NCI-H187 treated with DMSO at 0.1 percent for 48 hours (cell line): ENCODE measurements around the gene ZNF808.
"Not testable (repeated sequence)": the region's sequence is repeated elsewhere in the genome, so short reads cannot be mapped to it uniquely, and the experiment has no call there.

Experiments used
- DNase-seq: peaks from one replicate; lab custom pipeline; 2025; lab: John Stamatoyannopoulos, UW

The ZNF808 gene

GRCh38 chr19:52593441-52593840, 66.0 kb downstream of the ZNF808 start:
- not testable (repeated sequence) for DNase-seq

- DNase-seq = no peak
Measured at GRCh38 chr19:52599241-52599640, 71.8 kb downstream of the ZNF808 start.

- DNase-seq = no peak
Measured at GRCh38 chr19:52600639-52601024, 73.2 kb downstream of the ZNF808 start.

GRCh38 chr19:52601025-52601973, 73.8 kb downstream of the ZNF808 start:
- peak; percentile 47 for DNase-seq

- DNase-seq = not testable (repeated sequence)
Measured at GRCh38 chr19:52601974-52602366, 74.5 kb downstream of the ZNF808 start.

GRCh38 chr19:52602941-52603340, 75.5 kb downstream of the ZNF808 start:
- no peak for DNase-seq

GRCh38 chr19:52603558-52604207, 76.2 kb downstream of the ZNF808 start:
- no peak for DNase-seq
